Neural cell (in vitro differentiated cells): ENCODE results near the gene CDH4.

ENCODE experiments used
- EP300 ChIP-seq: fragments of 450-650 bp; conservative IDR thresholded peaks from 2 replicates; pipeline ENCODE4 v1.6.1; 2014; ENCODE audit warnings: antibody characterized with exemption, mild to moderate bottlenecking, moderate library complexity; ENCODE audit not compliant: poor library complexity, severe bottlenecking
- EZH2 ChIP-seq: fragments of 200-600, 300-800 bp; shearing (Covaris generic), sonication (generic); IDR thresholded peaks from 2 replicates; pipeline ENCODE4 v1.6.1; 2014; ENCODE audit warnings: antibody characterized with exemption, low read length, borderline replicate concordance, mild to moderate bottlenecking; ENCODE audit not compliant: insufficient read depth, poor library complexity, severe bottlenecking
- MXI1 ChIP-seq: fragments of 450-650 bp; conservative IDR thresholded peaks from 2 replicates; pipeline ENCODE4 v1.6.1; 2014; ENCODE audit warnings: antibody characterized with exemption, mild to moderate bottlenecking; ENCODE audit not compliant: poor library complexity, severe bottlenecking
- POLR2AphosphoS5 ChIP-seq: IDR thresholded peaks from 2 replicates; pipeline ENCODE4 v1.6.1; 2012
- RAD21 ChIP-seq: fragments of 450-650 bp; conservative IDR thresholded peaks from 2 replicates; pipeline ENCODE4 v1.6.1; 2014; ENCODE audit warnings: antibody characterized with exemption, mild to moderate bottlenecking, moderate library complexity
- TAF1 ChIP-seq: IDR thresholded peaks from 2 replicates; pipeline ENCODE4 v1.6.1; 2012; ENCODE audit warnings: low read depth
- TF ChIP-seq, protein P1 (sequence below): fragments of 450-650 bp; IDR thresholded peaks from 2 replicates; pipeline ENCODE4 v1.5.1; 2014; ENCODE audit warnings: antibody characterized with exemption, mild to moderate bottlenecking, moderate library complexity; ENCODE audit not compliant: poor library complexity, severe bottlenecking

DNA sequence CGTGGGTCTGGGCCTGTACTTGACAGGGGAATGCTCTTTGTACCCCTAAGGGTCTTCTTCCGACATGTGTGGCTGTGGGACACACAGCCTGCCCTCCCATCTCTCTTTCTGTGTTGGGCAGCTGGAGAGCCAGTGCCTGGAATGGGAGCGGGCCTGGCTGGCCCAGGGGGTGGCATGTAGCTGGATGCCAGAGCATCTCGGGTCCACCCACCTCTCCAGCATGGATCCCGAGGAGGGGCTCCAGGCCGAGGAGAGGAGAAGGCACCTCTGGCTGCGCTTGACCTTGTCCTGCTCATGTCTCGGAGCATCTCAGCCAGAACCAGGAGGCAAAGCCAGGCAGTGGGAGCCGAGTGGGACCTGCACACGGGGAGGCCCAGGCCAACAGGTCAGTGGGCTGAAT lies 16.0 kb downstream of the CDH4 start:
- TF ChIP-seq, protein P1, sequence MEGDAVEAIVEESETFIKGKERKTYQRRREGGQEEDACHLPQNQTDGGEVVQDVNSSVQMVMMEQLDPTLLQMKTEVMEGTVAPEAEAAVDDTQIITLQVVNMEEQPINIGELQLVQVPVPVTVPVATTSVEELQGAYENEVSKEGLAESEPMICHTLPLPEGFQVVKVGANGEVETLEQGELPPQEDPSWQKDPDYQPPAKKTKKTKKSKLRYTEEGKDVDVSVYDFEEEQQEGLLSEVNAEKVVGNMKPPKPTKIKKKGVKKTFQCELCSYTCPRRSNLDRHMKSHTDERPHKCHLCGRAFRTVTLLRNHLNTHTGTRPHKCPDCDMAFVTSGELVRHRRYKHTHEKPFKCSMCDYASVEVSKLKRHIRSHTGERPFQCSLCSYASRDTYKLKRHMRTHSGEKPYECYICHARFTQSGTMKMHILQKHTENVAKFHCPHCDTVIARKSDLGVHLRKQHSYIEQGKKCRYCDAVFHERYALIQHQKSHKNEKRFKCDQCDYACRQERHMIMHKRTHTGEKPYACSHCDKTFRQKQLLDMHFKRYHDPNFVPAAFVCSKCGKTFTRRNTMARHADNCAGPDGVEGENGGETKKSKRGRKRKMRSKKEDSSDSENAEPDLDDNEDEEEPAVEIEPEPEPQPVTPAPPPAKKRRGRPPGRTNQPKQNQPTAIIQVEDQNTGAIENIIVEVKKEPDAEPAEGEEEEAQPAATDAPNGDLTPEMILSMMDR: no peak
- TF ChIP-seq POLR2AphosphoS5: no peak
- TF ChIP-seq EZH2: no peak
- TF ChIP-seq RAD21: no peak
- TF ChIP-seq MXI1: no peak
- no peak for TF ChIP-seq EP300
- TF ChIP-seq TAF1: no peak
